SKM-1 treated with dmso at 0.1 percent for 144 hours (cell line): ENCODE results near the gene OR12D1.

Experiments
- DNase-seq: peaks from one replicate; lab custom pipeline; 2025; ENCODE audit not compliant: unreplicated experiment; lab: John Stamatoyannopoulos, UW

The OR12D1 gene

DNA sequence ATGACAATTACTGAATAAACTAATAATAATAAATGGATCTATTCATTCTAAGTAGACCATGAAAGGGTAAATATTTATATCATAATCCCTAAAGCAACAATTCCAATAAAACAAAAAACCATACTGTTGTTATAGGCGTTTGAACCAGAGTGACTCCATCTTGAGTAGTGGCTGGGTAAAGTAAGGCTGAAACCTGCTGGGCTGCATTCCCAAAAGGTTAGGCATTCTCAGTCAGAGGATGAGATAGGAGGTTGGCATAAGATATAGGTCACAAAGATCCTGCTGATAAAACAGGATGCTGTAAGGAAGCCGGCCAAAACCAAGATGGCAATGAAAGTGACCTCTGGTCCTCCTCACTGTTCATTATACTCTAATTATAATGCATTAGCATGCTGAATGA lies 50.6 kb downstream of the OR12D1 start:
- DNase-seq, result no peak

DNA sequence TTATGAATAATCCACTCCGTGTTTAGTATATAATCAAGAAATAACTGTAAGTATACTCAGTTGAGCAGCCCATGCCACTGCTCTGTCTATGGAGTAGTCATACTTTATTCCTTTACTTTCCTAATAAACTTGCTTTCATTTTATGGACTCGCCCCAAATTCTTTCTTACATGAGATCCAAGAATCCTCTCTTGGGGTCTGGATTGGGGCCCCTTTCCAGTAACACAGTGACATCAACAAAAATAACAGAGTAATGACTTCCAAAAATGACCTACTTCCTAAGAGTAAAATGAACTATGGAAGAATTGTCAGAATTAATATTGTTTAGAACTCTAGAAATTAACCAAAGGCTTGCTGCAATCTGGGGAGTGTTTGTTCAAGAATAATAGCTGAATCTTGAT lies 51.1 kb downstream of the OR12D1 start:
- DNase-seq, result no peak

DNA sequence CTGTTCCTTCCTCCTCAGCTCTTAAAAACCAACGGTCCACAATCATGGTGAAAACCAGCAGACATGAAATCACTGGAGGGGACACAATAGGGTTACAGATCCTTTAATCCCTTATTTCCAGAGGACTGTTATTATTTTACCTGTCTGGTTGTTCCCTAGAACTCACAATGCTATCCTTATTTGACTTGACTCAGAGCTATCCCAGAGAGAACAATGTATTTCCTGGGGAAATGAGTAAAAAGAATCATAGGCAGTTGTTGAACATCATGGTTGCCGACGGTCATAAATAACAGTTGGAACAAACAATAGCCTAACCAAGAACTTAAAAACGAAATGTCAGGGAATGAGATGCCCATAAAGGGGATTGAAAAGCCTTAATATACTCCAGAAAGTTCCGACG lies 51.5 kb downstream of the OR12D1 start:
- no peak for DNase-seq
